Thyroid gland (tissue), 4 donors: Measurements from ENCODE around the gene SPNS3. TPM values are rescaled to one million over a fixed set of nuclear protein-coding genes. Genes with fewer than 3 reads are reported as not detected.

Experiments
- DNase-seq, 2 donors: peaks; one replicate each; pipeline ENCODE4 v3.0.0-alpha.2; 2019
- H3K27ac ChIP-seq, 3 donors: fragments of 200-600 bp; sonication (generic); 1 replicate in 2 of 3; 2 replicates in 1 of 3; pipeline ENCODE4 v1.5.1; 2016 to 2019; ENCODE audit warnings: mild to moderate bottlenecking in 1 of 3, moderate library complexity in 1 of 3
- H3K27me3 ChIP-seq: fragments of 200-600 bp; sonication (generic); one replicate; pipeline ENCODE4 v1.5.1; 2019
- H3K36me3 ChIP-seq, 2 donors: fragments of 200-600 bp; sonication (generic); one replicate each; pipeline ENCODE4 v1.5.1; 2016 to 2019
- H3K4me1 ChIP-seq, 2 donors: fragments of 200-600 bp; sonication (generic); one replicate each; pipeline ENCODE4 v1.5.1; 2017 to 2019
- H3K4me3 ChIP-seq, 3 donors: fragments of 200-600 bp; sonication (generic); replicated peaks in 1 of 3; 1 replicate in 2 of 3; 2 replicates in 1 of 3; pipeline ENCODE4 v1.5.1; 2016; ENCODE audit warnings: mild to moderate bottlenecking in 1 of 3
- H3K9me3 ChIP-seq: fragments of 200-600 bp; sonication (generic); one replicate; pipeline ENCODE4 v1.5.1; 2017
- POLR2A ChIP-seq, 2 donors: fragments of 450-650 bp; IDR thresholded peaks; one replicate each; pipeline ENCODE4 v1.6.1; 2017; ENCODE audit warnings: antibody characterized with exemption in 2 of 2, mild to moderate bottlenecking in 2 of 2, moderate library complexity in 1 of 2
- WGBS, 2 donors: methylation state at CpG; one replicate each; pipeline ENCODE4 v1.1.5; 2017; 5-methylcytosine and 5-hydroxymethylcytosine counted together
- intact Hi-C: fragments of 100-400 bp; cut with DNase I; formaldehyde crosslinking; loops from one replicate; pipeline ENCODE4 v1.15.1; 2023
- total RNA-seq, 4 donors: library from RNA; depleted of rRNA; stranded (reverse); fragments of >200 nt; gene quantifications; one replicate each; pipeline ENCODE4 v1.2.3, GENCODE V29; 2016
- TF ChIP-seq, protein P1 (sequence below), 6 experiments: fragments of 200-600 bp in 3 of 6; fragments of 450-650 bp in 3 of 6; sonication (generic) in 3 of 6; IDR thresholded peaks; one replicate each; pipeline ENCODE4 v1.5.1; 2016 to 2019; ENCODE audit warnings: antibody characterized with exemption in 6 of 6, mild to moderate bottlenecking in 2 of 6, inconsistent platforms in 1 of 6, moderate library complexity in 1 of 6

The SPNS3 gene
- total RNA-seq, 4 donors from 2014 or later = 0.54 TPM; not detected in 3

DNA sequence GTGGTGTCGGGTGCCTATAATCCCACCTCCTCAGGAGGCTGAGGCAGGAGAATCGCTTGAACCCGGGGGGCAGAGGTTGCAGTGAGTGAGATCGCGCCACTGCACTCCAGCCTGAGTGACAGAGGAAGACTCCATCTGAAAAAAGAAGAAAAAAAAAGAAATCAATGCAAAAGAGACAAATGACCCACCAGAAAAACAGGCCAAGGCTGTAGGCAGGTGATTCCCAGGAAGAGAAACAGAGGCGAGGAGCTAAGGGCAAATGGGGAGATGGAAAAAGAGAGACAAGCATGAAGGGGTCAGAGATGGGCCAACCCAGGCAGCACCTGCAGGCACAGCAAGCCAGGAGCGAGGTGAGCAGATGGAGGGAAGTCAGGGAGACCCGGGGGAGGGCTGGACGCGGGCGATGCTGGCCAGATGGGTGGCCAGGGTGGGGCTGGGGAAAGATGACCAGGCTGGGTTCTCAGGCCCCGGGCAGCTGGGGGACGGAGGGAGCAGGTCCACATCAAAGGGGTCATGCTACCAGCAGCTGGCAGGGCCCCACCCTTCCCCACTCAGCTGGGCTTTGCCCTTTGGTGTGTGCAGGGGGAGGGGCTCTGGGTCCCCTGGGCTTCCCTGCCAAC, 95.9 kb downstream of the SPNS3 start:
- H3K4me1 ChIP-seq = peaks cover 15 to 50% of the 10 kb centered on the region in 2 donors
- intact Hi-C loops = loop anchor here (10.0 kb wide), 1 partner anchor 85 kb away; no protein-coding TSS in a partner anchor
- H3K4me3 ChIP-seq = no peak overlapping the region
- no peaks in the 10 kb centered on the region for H3K36me3 ChIP-seq
- peak overlapping the region in 1 of 3 donors; percentile 23 for H3K27ac ChIP-seq
- DNase-seq = no peak
- no peaks in the 10 kb centered on the region for H3K27me3 ChIP-seq
- H3K9me3 ChIP-seq = no peaks in the 10 kb centered on the region
- TF ChIP-seq POLR2A (IDR thresholded peaks at IDR 0.05) = no peak
- TF ChIP-seq, protein P1, sequence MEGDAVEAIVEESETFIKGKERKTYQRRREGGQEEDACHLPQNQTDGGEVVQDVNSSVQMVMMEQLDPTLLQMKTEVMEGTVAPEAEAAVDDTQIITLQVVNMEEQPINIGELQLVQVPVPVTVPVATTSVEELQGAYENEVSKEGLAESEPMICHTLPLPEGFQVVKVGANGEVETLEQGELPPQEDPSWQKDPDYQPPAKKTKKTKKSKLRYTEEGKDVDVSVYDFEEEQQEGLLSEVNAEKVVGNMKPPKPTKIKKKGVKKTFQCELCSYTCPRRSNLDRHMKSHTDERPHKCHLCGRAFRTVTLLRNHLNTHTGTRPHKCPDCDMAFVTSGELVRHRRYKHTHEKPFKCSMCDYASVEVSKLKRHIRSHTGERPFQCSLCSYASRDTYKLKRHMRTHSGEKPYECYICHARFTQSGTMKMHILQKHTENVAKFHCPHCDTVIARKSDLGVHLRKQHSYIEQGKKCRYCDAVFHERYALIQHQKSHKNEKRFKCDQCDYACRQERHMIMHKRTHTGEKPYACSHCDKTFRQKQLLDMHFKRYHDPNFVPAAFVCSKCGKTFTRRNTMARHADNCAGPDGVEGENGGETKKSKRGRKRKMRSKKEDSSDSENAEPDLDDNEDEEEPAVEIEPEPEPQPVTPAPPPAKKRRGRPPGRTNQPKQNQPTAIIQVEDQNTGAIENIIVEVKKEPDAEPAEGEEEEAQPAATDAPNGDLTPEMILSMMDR (IDR thresholded peaks at IDR 0.05) = no peak
- WGBS, 2 donors = 89 to 90% methylated on average over 13 of the region's 13 CpGs

DNA sequence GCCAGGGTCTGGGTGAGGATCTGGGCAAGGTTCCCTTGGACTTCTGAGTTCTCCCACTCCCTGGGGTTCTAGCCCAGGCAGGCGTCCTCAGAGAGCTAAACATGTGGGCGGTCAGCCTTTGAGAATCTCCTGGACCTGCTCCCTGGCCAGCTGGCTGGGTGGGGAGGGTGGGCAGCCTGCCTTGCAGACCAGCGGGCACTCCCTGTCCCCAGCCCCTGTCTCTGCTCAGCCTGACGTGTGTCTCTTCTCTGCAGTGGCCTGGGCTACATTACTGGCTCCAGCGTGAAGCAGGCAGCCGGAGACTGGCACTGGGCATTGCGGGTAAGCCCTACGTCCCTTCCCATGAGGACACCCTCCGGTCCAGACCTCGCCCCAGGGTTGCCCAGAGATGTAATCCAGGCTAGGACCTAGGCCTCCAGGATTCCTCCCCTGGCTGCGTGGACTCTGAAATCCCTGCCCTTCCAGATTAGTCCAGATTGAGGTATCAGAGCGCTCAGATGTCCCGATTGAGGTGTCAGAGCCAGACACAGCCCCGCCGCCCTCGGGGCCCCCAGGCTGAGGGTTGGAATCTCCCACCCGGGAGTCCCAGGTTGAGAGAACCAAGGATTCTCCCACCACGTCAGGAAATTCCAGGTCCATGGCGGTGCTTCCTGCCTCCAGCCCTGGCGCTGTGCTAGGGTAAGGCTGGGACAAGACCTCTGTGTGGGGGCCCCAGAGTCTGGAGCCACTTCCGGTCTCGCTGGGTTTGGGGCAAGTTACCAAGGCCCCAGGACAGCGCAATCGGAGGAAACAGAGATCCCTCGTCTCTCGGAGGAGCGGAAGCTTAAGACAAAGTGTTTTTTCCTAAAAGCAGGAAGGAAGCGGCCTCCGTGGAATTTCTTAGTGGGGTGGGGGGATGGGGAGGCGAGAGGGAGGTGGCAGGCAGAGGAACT, 97.3 kb downstream of the SPNS3 start:
- Histone ChIP-seq H3K9me3 (no peaks in the 10 kb centered on the region), H3K36me3 (no peaks in the 10 kb centered on the region), H3K27me3 (no peaks in the 10 kb centered on the region), H3K4me1 (peaks cover 15 to 62% of the 10 kb centered on the region in 2 donors), H3K27ac (peak overlapping the region in 2 of 3 donors; percentile 23 to 31), H3K4me3 (no peak overlapping the region)
- intact Hi-C loops = loop anchor here (10.0 kb wide), 1 partner anchor 86 kb away; no protein-coding TSS in a partner anchor
- 53 to 83% methylated on average over 18 to 19 of the region's 30 CpGs for WGBS, 2 donors
- no peak for DNase-seq
- TF ChIP-seq, protein P1 (IDR thresholded peaks at IDR 0.05) = no peak
- no peak for TF ChIP-seq POLR2A (IDR thresholded peaks at IDR 0.05)

DNA sequence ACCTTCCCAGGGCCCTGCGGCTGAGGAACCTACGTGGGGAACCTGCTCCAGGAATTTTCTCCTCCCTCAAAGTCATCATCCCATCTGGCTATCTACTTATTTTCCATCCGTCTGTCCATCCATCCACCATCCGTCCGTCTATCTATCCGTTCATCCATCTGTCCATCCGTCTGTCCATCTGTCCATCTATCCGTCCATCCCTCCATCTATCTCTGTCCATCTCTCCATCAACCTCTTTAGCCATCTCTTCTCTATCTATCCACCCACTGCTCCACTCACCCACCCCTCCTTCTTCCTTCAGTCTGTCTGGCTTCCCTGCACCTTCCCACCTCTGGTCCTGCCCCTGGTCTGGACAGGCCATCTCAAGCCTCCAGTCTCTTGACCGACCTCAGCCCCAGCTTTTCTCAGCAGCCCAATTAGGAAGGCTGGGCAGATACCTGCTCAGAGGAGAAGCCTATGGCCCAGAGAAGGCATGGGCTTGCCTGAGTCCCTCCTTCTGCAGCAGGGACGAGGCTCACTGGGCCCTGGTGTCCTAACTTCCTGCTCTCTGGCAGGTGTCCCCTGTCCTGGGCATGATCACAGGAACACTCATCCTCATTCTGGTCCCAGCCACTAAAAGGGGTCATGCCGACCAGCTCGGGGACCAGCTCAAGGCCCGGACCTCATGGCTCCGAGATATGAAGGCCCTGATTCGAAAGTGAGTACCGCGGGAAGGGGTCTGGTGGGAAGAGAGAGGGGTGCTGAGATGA, 98.4 kb downstream of the SPNS3 start:
- no peaks in the 10 kb centered on the region for H3K36me3 ChIP-seq
- peaks cover 6 to 65% of the 10 kb centered on the region in 2 donors for H3K4me1 ChIP-seq
- no peak for TF ChIP-seq POLR2A (IDR thresholded peaks at IDR 0.05)
- TF ChIP-seq, protein P1 (IDR thresholded peaks at IDR 0.05) = no peak
- no peak overlapping the region for H3K27ac ChIP-seq
- intact Hi-C loops = loop anchor here (10.0 kb wide), 1 partner anchor 87 kb away; no protein-coding TSS in a partner anchor
- no peak overlapping the region for H3K4me3 ChIP-seq
- 92 to 94% methylated on average over 17 of the region's 17 CpGs for WGBS, 2 donors
- no peak for DNase-seq
- H3K9me3 ChIP-seq = no peaks in the 10 kb centered on the region
- no peaks in the 10 kb centered on the region for H3K27me3 ChIP-seq

DNA sequence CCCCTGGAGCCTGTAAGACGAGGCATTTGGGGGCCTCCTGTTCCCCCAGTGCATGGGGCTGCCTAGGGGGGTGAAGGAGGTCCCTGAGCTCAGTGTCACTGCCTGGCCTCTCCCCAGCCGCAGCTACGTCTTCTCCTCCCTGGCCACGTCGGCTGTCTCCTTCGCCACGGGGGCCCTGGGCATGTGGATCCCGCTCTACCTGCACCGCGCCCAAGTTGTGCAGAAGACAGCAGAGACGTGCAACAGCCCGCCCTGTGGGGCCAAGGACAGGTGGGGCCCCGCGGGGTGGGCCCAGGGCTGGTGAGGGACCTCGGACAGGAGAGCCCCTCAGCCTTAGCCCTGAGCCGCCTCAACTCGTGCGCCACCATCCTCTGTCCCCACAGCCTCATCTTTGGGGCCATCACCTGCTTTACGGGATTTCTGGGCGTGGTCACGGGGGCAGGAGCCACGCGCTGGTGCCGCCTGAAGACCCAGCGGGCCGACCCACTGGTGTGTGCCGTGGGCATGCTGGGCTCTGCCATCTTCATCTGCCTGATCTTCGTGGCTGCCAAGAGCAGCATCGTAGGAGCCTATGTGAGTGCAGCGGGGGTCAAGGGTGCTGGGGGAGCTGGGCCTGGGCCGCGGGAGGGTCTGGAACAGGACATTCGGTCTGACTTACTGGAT, 99.3 kb downstream of the SPNS3 start:
- TF ChIP-seq POLR2A (IDR thresholded peaks at IDR 0.05) = no peak
- TF ChIP-seq, protein P1 (IDR thresholded peaks at IDR 0.05) = no peak
- Histone ChIP-seq H3K4me3 (no peak overlapping the region), H3K27me3 (no peaks in the 10 kb centered on the region), H3K9me3 (no peaks in the 10 kb centered on the region), H3K36me3 (no peaks in the 10 kb centered on the region), H3K27ac (no peak overlapping the region), H3K4me1 (peaks cover 0 to 65% of the 10 kb centered on the region in 2 donors)
- intact Hi-C loops = loop anchor here (10.0 kb wide), 1 partner anchor 88 kb away; no protein-coding TSS in a partner anchor
- no peak for DNase-seq
- WGBS, 2 donors = 91 to 95% methylated on average over 16 to 33 of the region's 33 CpGs
